Aorta (tissue), 5 donors: Measurements from ENCODE around the gene PRKAR1B. TPM values are rescaled to one million over a fixed set of nuclear protein-coding genes. Genes with fewer than 3 reads are reported as not detected.
"Not testable (repeated sequence)": the region's sequence is repeated elsewhere in the genome, so short reads cannot be mapped to it uniquely, and the experiment has no call there.

Source experiments
- ATAC-seq: fragments of 200-7000 bp; cut with Tn5 transposase; one replicate; pipeline ENCODE4 v1.9.1; 2022; ENCODE audit warnings: moderate library complexity; ENCODE audit not compliant: low FRiP score
- DNase-seq, 2 donors: peaks; one replicate each; pipeline ENCODE4 v3.0.0-alpha.2; 2020
- H3K27ac ChIP-seq, 2 donors: one replicate each; pipeline ENCODE4 v1.5.1; 2013; ENCODE audit warnings: low read length in 2 of 2, mild to moderate bottlenecking in 2 of 2, moderate library complexity in 2 of 2, control low read depth in 1 of 2, inconsistent platforms in 1 of 2, low read depth in 1 of 2
- H3K27me3 ChIP-seq, 2 donors: one replicate each; pipeline ENCODE4 v1.6.1; 2013; ENCODE audit warnings: control low read depth in 1 of 2, low read length in 1 of 2, mild to moderate bottlenecking in 1 of 2, moderate library complexity in 1 of 2; ENCODE audit not compliant: insufficient read depth in 2 of 2, control insufficient read depth in 1 of 2
- H3K36me3 ChIP-seq, 2 donors: one replicate each; pipeline ENCODE4 v1.6.1; 2013; ENCODE audit warnings: control low read depth in 1 of 2, low read length in 1 of 2, mild to moderate bottlenecking in 1 of 2; ENCODE audit not compliant: insufficient read depth in 2 of 2, control insufficient read depth in 1 of 2
- H3K4me1 ChIP-seq, 2 donors: one replicate each; pipeline ENCODE4 v1.6.1; 2013; ENCODE audit warnings: low read length in 2 of 2, control low read depth in 1 of 2, mild to moderate bottlenecking in 1 of 2, moderate library complexity in 1 of 2; ENCODE audit not compliant: insufficient read depth in 2 of 2, control insufficient read depth in 1 of 2
- H3K4me3 ChIP-seq, 2 donors: one replicate each; pipeline ENCODE4 v1.5.1; 2013; ENCODE audit warnings: low read length in 2 of 2, control low read depth in 1 of 2, mild to moderate bottlenecking in 1 of 2
- H3K9me3 ChIP-seq: one replicate; pipeline ENCODE4 v1.6.1; 2013; ENCODE audit warnings: mild to moderate bottlenecking, low read length; ENCODE audit not compliant: control insufficient read depth
- WGBS, 2 donors: extraction: QIAGEN DNeasy Blood & Tissue Kit; methylation state at CpG; one replicate each; pipeline ENCODE4 v1.1.7; 2013; 5-methylcytosine and 5-hydroxymethylcytosine counted together
- intact Hi-C, 2 donors: fragments of 100-400 bp; cut with DNase I; formaldehyde crosslinking; loops; one replicate each; pipeline versions ENCODE4 v1.14.2 to v1.15.0; 2022
- polyA plus RNA-seq, 2 donors: library from polyadenylated mRNA; stranded (reverse); fragments of 200-250 nt; gene quantifications; one replicate each; pipeline ENCODE4 v1.2.3, GENCODE V29; 2013
- total RNA-seq, 2 donors: library from RNA; stranded (reverse); fragmentation: NEBNext Ultra II Directional; extraction: Animal tissue kit (Norgen Biotek cat#: 25700); gene quantifications; one replicate each; pipeline ENCODE4 v1.2.1, GENCODE V29; 2021
- donor health status: healthy with polysubstance abuse.
- donor health status: Bipolar disorder and iron deficiency.
- donor health status: DM: no; HTN: no; CAD: no.
- donor health status: DM: no; HTN: no; CAD: no.
- donor health status: DM: yes; HTN: yes; CAD: no.

PRKAR1B gene
- total and polyA plus RNA-seq, 4 donors = 6.6 to 16.2 (median 14.1) TPM

- ATAC-seq (peak; percentile 33), DNase-seq (peak in 1 of 2 donors; percentile 66)
- H3K27me3 ChIP-seq = no peaks in the 10 kb centered on the region
- intact Hi-C loops = no loop called here
- no peaks in the 10 kb centered on the region for H3K9me3 ChIP-seq
- H3K4me1 ChIP-seq = no peaks in the 10 kb centered on the region
- no peak overlapping the region for H3K4me3 ChIP-seq
- no peak overlapping the region for H3K27ac ChIP-seq
- 96% methylated on average over 36 to 40 of the region's 40 CpGs for WGBS, 2 donors
- H3K36me3 ChIP-seq = peaks cover 0 to 5% of the 10 kb centered on the region in 2 donors
Observed at GRCh38 chr7:746155-747061, 19.3 kb upstream of the PRKAR1B start.

GRCh38 chr7:745431-746154 is 18.5 kb upstream of the PRKAR1B start:
- peaks cover 0 to 5% of the 10 kb centered on the region in 2 donors for H3K36me3 ChIP-seq
- intact Hi-C loops = no loop called here

GRCh38 chr7:744854-745430 is 17.9 kb upstream of the PRKAR1B start:
- ATAC-seq = no peak
- no peaks in the 10 kb centered on the region for H3K4me1 ChIP-seq
- no peak overlapping the region for H3K4me3 ChIP-seq
- H3K36me3 ChIP-seq = peaks cover 0 to 5% of the 10 kb centered on the region in 2 donors
- no peaks in the 10 kb centered on the region for H3K27me3 ChIP-seq
- intact Hi-C loops = no loop called here
- no peak for DNase-seq
- no peak overlapping the region for H3K27ac ChIP-seq
- WGBS, 2 donors = 96 to 97% methylated on average over 20 of the region's 20 CpGs
- no peaks in the 10 kb centered on the region for H3K9me3 ChIP-seq

More at GRCh38 chr7:745431-746154, 18.5 kb upstream of the PRKAR1B start:
- 92 to 95% methylated on average over 23 of the region's 23 CpGs for WGBS, 2 donors
- DNase-seq (peak in 1 of 2 donors; percentile 31), ATAC-seq (no peak)
- Histone ChIP-seq H3K27ac (no peak overlapping the region), H3K27me3 (no peaks in the 10 kb centered on the region), H3K4me1 (no peaks in the 10 kb centered on the region), H3K4me3 (no peak overlapping the region), H3K9me3 (no peaks in the 10 kb centered on the region)

GRCh38 chr7:744128-744520 is 17.0 kb upstream of the PRKAR1B start:
- H3K36me3 ChIP-seq, intact Hi-C loops, ATAC-seq, DNase-seq, H3K9me3 ChIP-seq, H3K4me3 ChIP-seq, H3K27ac ChIP-seq, H3K27me3 ChIP-seq, H3K4me1 ChIP-seq: not testable (repeated sequence)
- WGBS, 2 donors = 94 to 95% methylated on average over 5 of the region's 5 CpGs

GRCh38 chr7:743341-744127 is 16.5 kb upstream of the PRKAR1B start:
- H3K27ac ChIP-seq, H3K36me3 ChIP-seq, DNase-seq, H3K4me1 ChIP-seq, H3K9me3 ChIP-seq, ATAC-seq, intact Hi-C loops, H3K27me3 ChIP-seq, H3K4me3 ChIP-seq: not testable (repeated sequence)
- 86 to 92% methylated on average over 13 to 14 of the region's 14 CpGs for WGBS, 2 donors

- intact Hi-C loops = no loop called here
- H3K36me3 ChIP-seq = peaks cover 0 to 5% of the 10 kb centered on the region in 2 donors
Observed at GRCh38 chr7:742791-743190, 15.7 kb upstream of the PRKAR1B start.

GRCh38 chr7:741850-742249 is 14.8 kb upstream of the PRKAR1B start:
- H3K4me1 ChIP-seq = no peaks in the 10 kb centered on the region
- no peak overlapping the region for H3K4me3 ChIP-seq
- no peaks in the 10 kb centered on the region for H3K9me3 ChIP-seq
- peaks cover 0 to 5% of the 10 kb centered on the region in 2 donors for H3K36me3 ChIP-seq
- intact Hi-C loops = no loop called here
- DNase-seq (no peak), ATAC-seq (no peak)
- 88 to 95% methylated on average over 15 of the region's 15 CpGs for WGBS, 2 donors
- H3K27ac ChIP-seq = no peak overlapping the region
- no peaks in the 10 kb centered on the region for H3K27me3 ChIP-seq

More at GRCh38 chr7:742791-743190, 15.7 kb upstream of the PRKAR1B start:
- ATAC-seq (no peak), DNase-seq (no peak)
- 84 to 96% methylated on average over 8 of the region's 8 CpGs for WGBS, 2 donors
- Histone ChIP-seq H3K4me1 (no peaks in the 10 kb centered on the region), H3K9me3 (no peaks in the 10 kb centered on the region), H3K4me3 (no peak overlapping the region), H3K27me3 (no peaks in the 10 kb centered on the region), H3K27ac (no peak overlapping the region)

- Histone ChIP-seq H3K4me3 (no peak overlapping the region), H3K36me3 (peaks cover 0 to 5% of the 10 kb centered on the region in 2 donors), H3K4me1 (no peaks in the 10 kb centered on the region), H3K27ac (no peak overlapping the region), H3K9me3 (no peaks in the 10 kb centered on the region), H3K27me3 (no peaks in the 10 kb centered on the region)
- 88 to 94% methylated on average over 15 to 17 of the region's 17 CpGs for WGBS, 2 donors
- ATAC-seq = no peak
- intact Hi-C loops = no loop called here
- peak in 1 of 2 donors; percentile 62 for DNase-seq
Observed at GRCh38 chr7:741191-741671, 14.2 kb upstream of the PRKAR1B start.
